Keratinocyte (primary cell): ENCODE results near the gene MARCHF10. TPM values are rescaled to one million over a fixed set of nuclear protein-coding genes. Genes with fewer than 3 reads are reported as not detected.
"Not testable (repeated sequence)": the region's sequence is repeated elsewhere in the genome, so short reads cannot be mapped to it uniquely, and the experiment has no call there.

ENCODE experiments used
- DNase-seq: peaks from one replicate; pipeline ENCODE4 v3.0.0-alpha.2; 2011; ENCODE audit warnings: low read depth, missing footprints, low spot score
- FAIRE-seq: peaks from 2 replicates; lab custom pipeline; 2011; peaks lifted over from hg19 to GRCh38; lab: Jason Lieb, UNC
- H2AFZ ChIP-seq: 2 replicates; pipeline ENCODE4 v1.6.0; 2012; ENCODE audit warnings: low read length, control low read depth, inconsistent platforms; ENCODE audit not compliant: control insufficient read depth
- H3K27ac ChIP-seq: 2 replicates; pipeline ENCODE4 v1.5.1; 2011; ENCODE audit warnings: low read length; ENCODE audit not compliant: control insufficient read depth, insufficient read depth
- H3K27me3 ChIP-seq: 3 replicates; pipeline ENCODE4 v1.6.0; 2011; ENCODE audit warnings: low read length; ENCODE audit not compliant: control insufficient read depth, insufficient read depth; ENCODE audit errors: extremely low read depth
- H3K36me3 ChIP-seq, 2 experiments: 2 replicates in 1 of 2; 3 replicates in 1 of 2; pipeline ENCODE4 v1.5.1; 2011; ENCODE audit warnings: low read length in 2 of 2, mild to moderate bottlenecking in 1 of 2; ENCODE audit not compliant: control insufficient read depth in 2 of 2, insufficient read depth in 2 of 2; ENCODE audit errors: extremely low read depth in 1 of 2
- H3K4me1 ChIP-seq: 3 replicates; pipeline ENCODE4 v1.5.1; 2011; ENCODE audit warnings: low read length; ENCODE audit not compliant: control insufficient read depth, insufficient read depth; ENCODE audit errors: extremely low read depth
- H3K4me2 ChIP-seq: 3 replicates; pipeline ENCODE4 v1.6.0; 2011; ENCODE audit warnings: low read depth, low read length; ENCODE audit not compliant: control insufficient read depth, insufficient read depth; ENCODE audit errors: extremely low read depth
- H3K4me3 ChIP-seq, 3 experiments: fragments of 200-600 bp in 1 of 3; sonication (generic) in 1 of 3; 2 replicates in 2 of 3; 3 replicates in 1 of 3; pipeline ENCODE4 v1.5.1; 2011 to 2016; ENCODE audit warnings: low read length in 3 of 3, mild to moderate bottlenecking in 3 of 3, control low read depth in 2 of 3, inconsistent platforms in 1 of 3, low read depth in 1 of 3, mixed read lengths in 1 of 3, mixed run types in 1 of 3, moderate library complexity in 1 of 3; ENCODE audit not compliant: control insufficient read depth in 2 of 3, insufficient read depth in 2 of 3; ENCODE audit errors: extremely low read depth in 1 of 3
- H3K79me2 ChIP-seq: 2 replicates; pipeline ENCODE4 v1.6.0; 2012; ENCODE audit warnings: low read length; ENCODE audit not compliant: control insufficient read depth, insufficient read depth
- H3K9ac ChIP-seq: 3 replicates; pipeline ENCODE4 v1.6.0; 2011; ENCODE audit warnings: low read length; ENCODE audit not compliant: control insufficient read depth, insufficient read depth; ENCODE audit errors: extremely low read depth
- H3K9me1 ChIP-seq: 3 replicates; pipeline ENCODE4 v1.6.0; 2011; ENCODE audit warnings: low read length; ENCODE audit not compliant: control insufficient read depth, insufficient read depth; ENCODE audit errors: extremely low read depth
- H3K9me3 ChIP-seq: 2 replicates; pipeline ENCODE4 v1.5.1; 2012; ENCODE audit warnings: low read depth, low read length; ENCODE audit not compliant: control insufficient read depth
- H4K20me1 ChIP-seq: 3 replicates; pipeline ENCODE4 v1.6.0; 2011; ENCODE audit warnings: low read length; ENCODE audit not compliant: control insufficient read depth, insufficient read depth; ENCODE audit errors: extremely low read depth
- EZH2 ChIP-seq: IDR thresholded peaks from one replicate; pipeline ENCODE4 v1.6.1; 2012; ENCODE audit warnings: inconsistent platforms, mild to moderate bottlenecking, low read length, moderate library complexity
- dilution Hi-C: fragments of 300-500 bp; cut with MboI; formaldehyde crosslinking; loops from one replicate; pipeline ENCODE4 v1.7.0; 2020; ENCODE audit warnings: low sequenced_read_pairs; ENCODE audit not compliant: extremely low pct_ligation_motif_present
- polyA plus RNA-seq, 5 experiments: library from polyadenylated mRNA; depleted of rRNA in 3 of 5; stranded (reverse) in 3 of 5; stranded (forward) in 1 of 5; unstranded in 1 of 5; fragments of >200 nt; gene quantifications; 1 replicate in 1 of 5; 2 replicates in 3 of 5; 3 replicates in 1 of 5; pipeline versions ENCODE4 v1.2.1 to v1.2.3, GENCODE V29; 2011 to 2012; ENCODE audit warnings: missing spikeins in 2 of 5, low read depth in 1 of 5, low replicate concordance in 1 of 5
- TF ChIP-seq, protein P1 (sequence below), 3 experiments: IDR thresholded peaks in 1 of 3; conservative IDR thresholded peaks in 1 of 3; optimal IDR thresholded peaks in 1 of 3; 2 replicates in 2 of 3; 3 replicates in 1 of 3; pipeline versions ENCODE3 to v1.5.1; 2011; ENCODE audit warnings: low read length in 3 of 3, mild to moderate bottlenecking in 3 of 3, moderate library complexity in 2 of 3, control low read depth in 1 of 3, inconsistent platforms in 1 of 3; ENCODE audit not compliant: insufficient read depth in 2 of 3; ENCODE audit errors: extremely low read depth in 1 of 3

Gene MARCHF10
- polyA plus RNA-seq, 1 donor (not counting 4 experiments of a cell fraction or from before 2014, with no cell fraction given), result not detected

DNA sequence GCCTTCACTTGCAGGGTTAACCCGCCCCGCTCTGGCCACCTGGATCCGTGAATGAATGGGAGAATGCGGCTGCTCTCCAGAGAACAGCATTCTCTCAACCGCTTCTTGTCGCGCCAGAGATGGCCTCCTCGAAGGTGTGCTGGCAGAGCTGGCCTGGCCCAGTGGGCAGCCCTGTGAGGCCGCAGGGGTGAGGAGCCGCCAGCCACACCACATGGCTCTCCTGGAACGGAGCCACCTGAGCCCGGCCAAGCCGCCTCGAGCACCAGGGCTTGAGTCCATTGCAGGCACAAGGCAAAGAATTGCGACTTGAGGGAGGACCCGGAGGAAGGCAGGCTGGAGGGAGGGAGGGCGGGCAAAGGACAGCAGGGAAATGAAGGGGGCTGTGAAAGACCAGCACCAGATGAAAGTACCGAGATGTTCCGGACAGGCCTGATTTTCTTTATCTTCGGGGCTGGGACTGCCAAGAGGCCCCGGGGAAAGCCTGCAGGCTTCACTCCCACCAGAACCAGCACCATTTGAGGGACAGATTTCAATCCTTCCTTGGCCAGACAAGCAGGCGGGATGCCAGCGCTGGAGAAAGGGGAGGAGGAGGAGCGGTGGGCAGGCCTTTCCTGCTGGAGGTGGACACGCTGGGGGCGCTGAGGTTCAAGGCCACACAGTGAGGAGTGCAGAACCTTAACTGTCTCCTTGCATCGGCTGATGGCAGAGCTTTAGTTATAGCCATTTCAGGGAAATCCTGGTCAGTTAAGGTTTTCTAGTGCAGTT, 111.2 kb downstream of the MARCHF10 start:
- TF ChIP-seq EZH2, result no peak
- TF ChIP-seq, protein P1, sequence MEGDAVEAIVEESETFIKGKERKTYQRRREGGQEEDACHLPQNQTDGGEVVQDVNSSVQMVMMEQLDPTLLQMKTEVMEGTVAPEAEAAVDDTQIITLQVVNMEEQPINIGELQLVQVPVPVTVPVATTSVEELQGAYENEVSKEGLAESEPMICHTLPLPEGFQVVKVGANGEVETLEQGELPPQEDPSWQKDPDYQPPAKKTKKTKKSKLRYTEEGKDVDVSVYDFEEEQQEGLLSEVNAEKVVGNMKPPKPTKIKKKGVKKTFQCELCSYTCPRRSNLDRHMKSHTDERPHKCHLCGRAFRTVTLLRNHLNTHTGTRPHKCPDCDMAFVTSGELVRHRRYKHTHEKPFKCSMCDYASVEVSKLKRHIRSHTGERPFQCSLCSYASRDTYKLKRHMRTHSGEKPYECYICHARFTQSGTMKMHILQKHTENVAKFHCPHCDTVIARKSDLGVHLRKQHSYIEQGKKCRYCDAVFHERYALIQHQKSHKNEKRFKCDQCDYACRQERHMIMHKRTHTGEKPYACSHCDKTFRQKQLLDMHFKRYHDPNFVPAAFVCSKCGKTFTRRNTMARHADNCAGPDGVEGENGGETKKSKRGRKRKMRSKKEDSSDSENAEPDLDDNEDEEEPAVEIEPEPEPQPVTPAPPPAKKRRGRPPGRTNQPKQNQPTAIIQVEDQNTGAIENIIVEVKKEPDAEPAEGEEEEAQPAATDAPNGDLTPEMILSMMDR (optimal IDR thresholded peaks at IDR 0.05 in 1 of 3, IDR thresholded peaks at IDR 0.05 in 1 of 3, conservative IDR thresholded peaks at IDR 0.05 in 1 of 3; ENCODE audit: extremely low read depth in 1 of 3, insufficient read depth in 2 of 3, low read length in 3 of 3), result no peak
- H3K9ac ChIP-seq, result no peak overlapping the region
- peaks cover 21% of the 10 kb centered on the region for H3K4me1 ChIP-seq
- no peak overlapping the region for H3K27ac ChIP-seq
- DNase-seq (no peak), FAIRE-seq (no peak)
- no peaks in the 10 kb centered on the region for H3K79me2 ChIP-seq
- H2AFZ ChIP-seq, result no peak overlapping the region
- no peaks in the 10 kb centered on the region for H3K27me3 ChIP-seq
- no peaks in the 10 kb centered on the region for H4K20me1 ChIP-seq
- H3K4me2 ChIP-seq, result no peak overlapping the region
- no peak overlapping the region for H3K4me3 ChIP-seq
- no peaks in the 10 kb centered on the region for H3K9me1 ChIP-seq
- dilution Hi-C loops, result no loop called here
- H3K9me3 ChIP-seq, result no peaks in the 10 kb centered on the region
- peaks cover 0 to under 1% of the 10 kb centered on the region in 2 experiments for H3K36me3 ChIP-seq

DNA sequence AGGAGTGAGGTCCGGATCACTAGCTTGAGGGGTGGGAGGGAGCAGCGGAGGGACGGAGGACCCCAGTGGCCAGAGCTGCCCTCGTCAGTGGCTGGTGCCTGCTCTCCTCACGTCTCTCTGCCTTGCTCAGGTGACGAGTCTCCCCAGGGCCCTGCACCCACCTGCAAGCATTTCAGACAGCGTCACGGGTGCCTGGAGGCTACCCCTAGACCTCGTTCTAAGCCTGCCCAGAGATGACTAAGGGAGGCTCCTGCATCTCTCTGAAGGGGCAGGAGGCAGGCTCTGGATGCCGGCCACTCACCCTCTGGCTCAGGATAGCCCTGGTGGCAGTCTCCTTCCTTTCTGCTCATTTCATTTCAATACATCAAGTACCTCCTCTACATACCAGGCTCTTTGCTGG, 111.9 kb downstream of the MARCHF10 start:
- Histone ChIP-seq H3K4me2 (no peak overlapping the region), H3K9me1 (no peaks in the 10 kb centered on the region), H3K4me1 (peaks cover 21% of the 10 kb centered on the region), H3K27ac (no peak overlapping the region), H3K27me3 (no peaks in the 10 kb centered on the region), H2AFZ (no peak overlapping the region), H3K9me3 (no peaks in the 10 kb centered on the region), H3K4me3 (no peak overlapping the region), H4K20me1 (no peaks in the 10 kb centered on the region), H3K79me2 (no peaks in the 10 kb centered on the region), H3K9ac (no peak overlapping the region), H3K36me3 (peaks cover 0 to 3% of the 10 kb centered on the region in 2 experiments)
- FAIRE-seq (no peak), DNase-seq (no peak)
- no peak for TF ChIP-seq EZH2
- TF ChIP-seq, protein P1 (optimal IDR thresholded peaks at IDR 0.05 in 1 of 3, IDR thresholded peaks at IDR 0.05 in 1 of 3, conservative IDR thresholded peaks at IDR 0.05 in 1 of 3; ENCODE audit: extremely low read depth in 1 of 3, insufficient read depth in 2 of 3, low read length in 3 of 3), result no peak
- dilution Hi-C loops, result no loop called here

DNA sequence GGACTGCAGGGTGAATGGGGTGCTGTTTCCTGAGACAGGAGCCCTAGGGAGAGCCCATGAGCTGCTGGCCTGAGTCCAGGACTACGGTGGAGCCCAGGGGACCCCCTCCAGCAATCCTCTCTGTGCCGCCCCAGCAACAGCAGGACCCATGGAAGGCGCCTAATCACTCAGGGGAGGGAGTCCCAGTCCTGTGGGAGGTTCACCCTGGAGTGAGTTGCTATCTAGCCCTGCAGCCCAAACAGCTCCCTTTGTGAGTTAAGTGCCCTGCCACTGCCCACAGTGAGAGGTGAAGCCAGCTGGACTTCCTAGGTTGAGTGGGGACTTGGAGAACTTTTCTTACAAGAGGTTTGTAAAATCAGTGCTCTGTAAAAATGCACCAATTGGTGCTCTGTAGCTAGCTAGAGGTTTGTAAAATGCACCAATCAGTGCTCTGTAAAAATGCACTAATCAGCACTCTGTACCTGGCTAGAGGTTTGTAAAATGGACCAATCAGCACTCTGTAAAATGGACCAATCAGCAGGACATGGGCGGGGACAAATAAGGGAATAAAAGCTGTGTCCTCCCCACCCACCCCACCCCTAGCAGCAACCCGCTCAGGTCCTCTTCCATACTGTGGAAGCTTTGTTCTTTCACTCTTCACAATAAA, 112.9 kb downstream of the MARCHF10 start:
- H3K27ac ChIP-seq, H2AFZ ChIP-seq, DNase-seq, H3K9me3 ChIP-seq, H3K36me3 ChIP-seq, FAIRE-seq, H3K9ac ChIP-seq, H3K4me3 ChIP-seq, H3K4me2 ChIP-seq, H3K79me2 ChIP-seq, dilution Hi-C loops, H4K20me1 ChIP-seq, H3K27me3 ChIP-seq, H3K9me1 ChIP-seq: not testable (repeated sequence)
- H3K4me1 ChIP-seq, result peaks cover 21% of the 10 kb centered on the region
